Measurements from ENCODE around the gene KCNJ5.

GRCh38 chr11:128857341-128857740 is 33.8 kb upstream of the KCNJ5 start:
- TF ChIP-seq POLR2A (IDR thresholded peaks at IDR 0.05) (no peak), CTCF (IDR thresholded peaks at IDR 0.05) (no peak), EP300 (IDR thresholded peaks at IDR 0.05) (no peak)

Measured in tibial nerve (tissue), 4 donors.